Liver (tissue), 3 donors: Measurements from ENCODE around the gene PHF23.

ENCODE experiments used
- ATF3 ChIP-seq: IDR thresholded peaks from 2 replicates; pipeline ENCODE4 v1.6.1; 2016; ENCODE audit warnings: antibody characterized with exemption
- CTCF ChIP-seq: fragments of 150-350 bp; IDR thresholded peaks from 2 replicates; pipeline ENCODE4 v1.5.1; 2017; ENCODE audit warnings: improper control_type of control experiment, low read depth, low read length; ENCODE audit not compliant: missing input control
- EGR1 ChIP-seq, 2 donors: IDR thresholded peaks; 2 replicates each; pipeline ENCODE4 v1.6.1; 2016 to 2018; ENCODE audit warnings: antibody characterized with exemption in 2 of 2, low read depth in 2 of 2
- GABPA ChIP-seq, 2 donors: IDR thresholded peaks in 1 of 2; conservative IDR thresholded peaks in 1 of 2; 2 replicates each; pipeline ENCODE4 v1.6.1; 2016; ENCODE audit warnings: antibody characterized with exemption in 2 of 2, mild to moderate bottlenecking in 1 of 2, moderate library complexity in 1 of 2
- HNF4G ChIP-seq: IDR thresholded peaks from 2 replicates; pipeline ENCODE4 v1.6.1; 2016; ENCODE audit warnings: antibody characterized with exemption
- RAD21 ChIP-seq, 2 donors: IDR thresholded peaks; 2 replicates each; pipeline ENCODE4 v1.6.1; 2016; ENCODE audit warnings: antibody characterized with exemption in 2 of 2, mild to moderate bottlenecking in 2 of 2
- TAF1 ChIP-seq: conservative IDR thresholded peaks from 2 replicates; pipeline ENCODE4 v1.6.1; 2016; ENCODE audit warnings: antibody characterized with exemption, mild to moderate bottlenecking
- donor health status: healthy.
- donor health status: healthy.

GRCh38 chr17:7190276-7190917, 48.9 kb downstream of the PHF23 start:
- TF ChIP-seq CTCF (no peak), TAF1 (no peak), EGR1 (IDR thresholded peaks at IDR 0.05; ENCODE audit: low read depth in 2 of 2) (no peak), GABPA (IDR thresholded peaks at IDR 0.05 in 1 of 2, conservative IDR thresholded peaks at IDR 0.05 in 1 of 2) (no peak), RAD21 (IDR thresholded peaks at IDR 0.05) (no peak), ATF3 (no peak), HNF4G (no peak)
